ENCODE measurements around the gene COPG2. TPM values are rescaled to one million over a fixed set of nuclear protein-coding genes. Genes with fewer than 3 reads are reported as not detected.

Gene COPG2
- total and polyA plus RNA-seq, 2 of the 4 experiments (the other 2 are of a cell fraction): 18.1 to 50.0 TPM

- Histone ChIP-seq H3K9ac (ENCODE audit: low read depth, low read length) (no peak overlapping the region), H2BK15ac (ENCODE audit: low read depth, low read length) (no peak overlapping the region), H4K8ac (ENCODE audit: low read depth in 2 of 2, low read length in 2 of 2) (no peak overlapping the region), H2BK20ac (ENCODE audit: low read depth, low read length) (no peak overlapping the region), H3K4me1 (ENCODE audit: control insufficient read depth, insufficient read depth, low read length) (no peaks in the 10 kb centered on the region), H4K20me1 (ENCODE audit: insufficient read depth, low read length) (no peaks in the 10 kb centered on the region), H3K4me3 (ENCODE audit: insufficient read depth, low read depth, low read length) (no peak overlapping the region), H3K4ac (ENCODE audit: low read depth, low read length) (no peak overlapping the region), H4K91ac (ENCODE audit: insufficient read depth, low read depth, low read length) (no peak overlapping the region), H3K27me3 (ENCODE audit: control insufficient read depth, insufficient read depth, low read length) (no peaks in the 10 kb centered on the region), H3K27ac (ENCODE audit: insufficient read depth, low read length) (no peak overlapping the region), H3K14ac (replicated peaks; ENCODE audit: low read depth, low read length) (no peak overlapping the region), H2AK5ac (ENCODE audit: low read depth, low read length) (no peak overlapping the region), H4K5ac (ENCODE audit: low read depth, low read length) (no peak overlapping the region), H3K18ac (ENCODE audit: low read depth, low read length) (no peak overlapping the region), H2AFZ (replicated peaks; ENCODE audit: low read length, poor library complexity) (no peak overlapping the region), H3K9me3 (ENCODE audit: control insufficient read depth, insufficient read depth, low read length) (no peaks in the 10 kb centered on the region), H2BK5ac (ENCODE audit: low read depth, low read length, poor library complexity, severe bottlenecking) (no peak overlapping the region), H3K79me1 (ENCODE audit: low read depth in 1 of 2, low read length in 2 of 2) (no peaks in the 10 kb centered on the region; a peak in 1 of 4 replicates), H3K9me1 (ENCODE audit: insufficient read depth, low read length) (0 out of 2 replicates have a peak, but pooled peaks cover 2% of the 10 kb centered on the region), H3K4me2 (ENCODE audit: low read depth, low read length) (no peak overlapping the region), H3K36me3 (ENCODE audit: control insufficient read depth, insufficient read depth, low read length) (peaks cover 15% of the 10 kb centered on the region), H3K56ac (ENCODE audit: extremely low read depth, insufficient read depth, low read length) (no peak overlapping the region), H2AK9ac (replicated peaks; ENCODE audit: low read depth, low read length, poor library complexity) (no peak overlapping the region), H3K23ac (ENCODE audit: low read depth, low read length) (no peak overlapping the region), H2BK120ac (ENCODE audit: low read depth, low read length) (no peak overlapping the region)
- no CpG with 5 or more reads among the region's 3 CpGs for WGBS, 2 experiments (ENCODE audit: extremely low coverage in 2 of 2, insufficient read length in 1 of 2)
- DNase-seq: no peak
- POLR2A ChIA-PET (ENCODE audit: unreplicated experiment): no interaction called here
- BruUV-seq (replicated peaks): no TSS peak
- no peak for ATAC-seq (ENCODE audit: low read depth)
- in situ Hi-C loops (cut with MboI; ENCODE audit: low sequenced_read_pairs) (no loop called here), intact Hi-C loops (cut with micrococcal nuclease) (no loop called here), dilution Hi-C loops (cut with HindIII; ENCODE audit: low sequenced_read_pairs, unreplicated experiment) (no loop called here)
- TF ChIP-seq, protein P1, sequence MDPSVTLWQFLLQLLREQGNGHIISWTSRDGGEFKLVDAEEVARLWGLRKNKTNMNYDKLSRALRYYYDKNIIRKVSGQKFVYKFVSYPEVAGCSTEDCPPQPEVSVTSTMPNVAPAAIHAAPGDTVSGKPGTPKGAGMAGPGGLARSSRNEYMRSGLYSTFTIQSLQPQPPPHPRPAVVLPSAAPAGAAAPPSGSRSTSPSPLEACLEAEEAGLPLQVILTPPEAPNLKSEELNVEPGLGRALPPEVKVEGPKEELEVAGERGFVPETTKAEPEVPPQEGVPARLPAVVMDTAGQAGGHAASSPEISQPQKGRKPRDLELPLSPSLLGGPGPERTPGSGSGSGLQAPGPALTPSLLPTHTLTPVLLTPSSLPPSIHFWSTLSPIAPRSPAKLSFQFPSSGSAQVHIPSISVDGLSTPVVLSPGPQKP (IDR thresholded peaks at IDR 0.05; ENCODE audit: borderline replicate concordance, low read depth, low read length): no peak
- TF ChIP-seq RCOR1 (IDR thresholded peaks at IDR 0.05; ENCODE audit: insufficient replicate concordance, low read length): no peak
- no peak for TF ChIP-seq POLR2A (IDR thresholded peaks at IDR 0.05; ENCODE audit: low read depth, low read length)
- no peak for TF ChIP-seq MXI1 (IDR thresholded peaks at IDR 0.05; ENCODE audit: borderline replicate concordance, low read depth, low read length)
- no peak for TF ChIP-seq CEBPB (IDR thresholded peaks at IDR 0.05; ENCODE audit: low read depth, low read length)
- TF ChIP-seq CTCF (conservative IDR thresholded peaks at IDR 0.05; ENCODE audit: low read depth, low read length): no peak
- no peak for TF ChIP-seq MAFK (IDR thresholded peaks at IDR 0.05; ENCODE audit: low read depth, low read length)
- no peak for TF ChIP-seq MAZ (IDR thresholded peaks at IDR 0.05; ENCODE audit: borderline replicate concordance, low read depth, low read length)
- TF ChIP-seq CHD1 (IDR thresholded peaks at IDR 0.05; ENCODE audit: low read depth, low read length): no peak
- no peak for TF ChIP-seq RAD21 (IDR thresholded peaks at IDR 0.05; ENCODE audit: low read length)
- no peak for TF ChIP-seq SMC3 (IDR thresholded peaks at IDR 0.05; ENCODE audit: low read depth, low read length)
- no peak for TF ChIP-seq NFE2L2 (IDR thresholded peaks at IDR 0.05; ENCODE audit: low read depth, low read length)
- no peak for TF ChIP-seq FOS (IDR thresholded peaks at IDR 0.05; ENCODE audit: low read depth, low read length)
- TF ChIP-seq BHLHE40 (IDR thresholded peaks at IDR 0.05; ENCODE audit: low read depth, low read length): no peak
- TF ChIP-seq USF2 (IDR thresholded peaks at IDR 0.05; ENCODE audit: low read depth, low read length): no peak
- TF ChIP-seq RFX5 (IDR thresholded peaks at IDR 0.05; ENCODE audit: low read depth, low read length): no peak
- CTCF ChIA-PET: no interaction called here
Observed at GRCh38 chr7:130506358-130506757, 162.2 kb downstream of the COPG2 start.
